Jurkat, Clone E6-1 (cell line): Measurements from ENCODE around the gene PPIL3.

ENCODE experiments used
- DNase-seq: peaks from one replicate; pipeline ENCODE4 v3.0.0-alpha.2; 2011; ENCODE audit warnings: low read depth, low spot score
- H3K4me3 ChIP-seq: 2 replicates; pipeline ENCODE4 v1.5.1; 2011; ENCODE audit warnings: mild to moderate bottlenecking, low read length, control low read depth, moderate library complexity

The PPIL3 gene

GRCh38 chr2:200863782-200864175 lies 25.1 kb downstream of the PPIL3 start:
- peak overlapping the region; percentile 78 for H3K4me3 ChIP-seq
- no peak for DNase-seq

GRCh38 chr2:200862532-200863000 lies 26.3 kb downstream of the PPIL3 start:
- peak overlapping the region; percentile 78 for H3K4me3 ChIP-seq
- DNase-seq, result peak; percentile 53

- DNase-seq, result no peak
- peak overlapping the region; percentile 78 for H3K4me3 ChIP-seq
These were observed 27.2 kb downstream of the PPIL3 start for GRCh38 chr2:200861617-200862155.

- no peak overlapping the region for H3K4me3 ChIP-seq
- DNase-seq, result no peak
These were observed 28.6 kb downstream of the PPIL3 start for GRCh38 chr2:200860092-200860795.

DNA sequence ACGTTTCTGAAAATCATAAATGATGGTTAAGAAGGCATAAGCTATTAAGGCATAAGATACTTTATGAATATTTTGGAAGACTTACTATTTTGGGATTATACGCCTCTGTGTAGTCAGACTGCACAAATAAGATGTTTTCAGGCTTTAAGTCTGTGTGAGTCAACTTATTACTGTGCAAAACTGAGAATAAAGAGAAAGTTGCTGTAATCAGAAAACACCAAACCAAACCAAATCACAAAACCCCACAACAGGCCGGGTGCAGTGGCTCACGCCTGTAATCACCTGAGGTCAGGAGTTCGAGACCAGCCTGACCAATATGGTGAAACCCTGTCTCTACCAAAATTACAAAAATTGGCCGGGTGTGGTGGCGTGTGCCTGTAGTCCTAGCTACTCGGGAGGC lies 32.1 kb downstream of the PPIL3 start:
- no peak for DNase-seq
- no peak overlapping the region for H3K4me3 ChIP-seq

DNA sequence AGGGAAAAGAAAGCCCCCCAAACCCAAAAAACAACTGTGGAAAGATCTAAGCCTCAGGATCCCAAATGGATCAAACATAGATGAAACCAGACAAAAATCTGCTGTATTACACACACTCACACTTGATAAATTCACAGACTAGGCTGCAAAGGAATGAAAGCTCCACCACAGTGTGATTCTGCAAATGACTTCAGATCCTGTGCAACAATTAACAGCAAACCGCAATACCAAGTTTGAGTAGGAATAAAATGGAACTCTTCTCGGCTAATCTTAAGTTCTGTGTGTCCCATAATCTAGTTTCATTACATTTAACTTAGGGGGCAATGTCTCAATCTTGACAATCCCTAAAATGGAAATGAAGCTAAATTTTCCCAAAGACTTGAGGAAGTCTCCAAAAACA lies 36.3 kb downstream of the PPIL3 start:
- DNase-seq, result no peak
- H3K4me3 ChIP-seq, result no peak overlapping the region

GRCh38 chr2:200851398-200852248 lies 37.3 kb downstream of the PPIL3 start:
- DNase-seq, result no peak
- no peak overlapping the region for H3K4me3 ChIP-seq

DNA sequence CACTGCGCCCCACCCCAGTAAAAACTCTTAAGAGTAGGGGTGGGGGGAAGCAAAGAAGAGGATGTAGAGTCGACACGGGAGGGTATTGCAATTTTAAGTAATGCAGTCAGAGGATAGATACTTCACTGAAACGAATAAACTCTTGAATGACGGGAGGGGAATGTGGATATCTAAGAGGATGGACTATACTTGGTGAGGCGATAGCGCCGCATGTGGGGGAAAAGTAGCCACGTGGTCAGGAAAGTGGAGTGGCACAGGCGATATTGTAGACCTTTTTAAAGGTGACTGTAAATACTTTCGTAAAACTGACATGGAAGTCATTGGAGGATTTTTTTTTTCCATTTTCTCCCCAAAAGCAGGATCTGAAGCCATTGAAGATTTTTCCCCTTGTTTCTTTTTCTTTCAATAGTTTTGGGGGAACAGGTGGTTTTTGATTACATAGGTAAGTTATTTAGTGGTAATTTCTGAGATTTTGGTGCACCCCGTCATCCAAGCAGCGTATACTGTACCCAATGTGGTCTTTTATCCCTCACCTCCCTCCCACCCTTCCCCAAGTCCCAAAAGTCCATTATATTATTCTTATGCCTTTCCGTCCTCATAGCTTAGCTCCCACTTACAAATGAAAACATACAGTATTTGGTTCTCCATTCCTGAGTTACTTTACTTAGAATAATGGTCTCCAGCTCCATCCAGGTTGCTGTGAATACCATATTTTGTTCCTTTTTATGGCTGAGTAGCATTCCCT lies 38.2 kb downstream of the PPIL3 start:
- H3K4me3 ChIP-seq, result no peak overlapping the region
- no peak for DNase-seq

DNA sequence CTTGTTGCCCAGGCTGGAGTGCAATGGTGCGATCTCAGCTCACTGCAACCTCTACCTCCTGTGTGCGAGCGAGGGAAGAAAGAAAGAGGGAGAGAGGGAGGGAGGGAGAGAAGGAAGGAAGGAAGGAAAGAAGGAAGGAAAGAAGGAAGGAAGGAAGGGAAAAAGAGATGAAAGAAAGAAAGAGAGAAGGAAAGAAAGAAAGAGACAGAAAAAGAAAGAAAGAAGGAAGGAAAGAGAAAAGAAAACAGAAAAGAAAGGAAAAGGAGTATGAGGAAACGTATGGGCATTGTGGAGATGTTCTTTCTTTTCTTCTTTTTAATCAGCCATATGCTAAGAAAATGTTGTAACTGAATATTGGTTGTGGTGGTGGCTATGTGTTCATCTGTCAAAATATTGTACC lies 40.9 kb downstream of the PPIL3 start:
- no peak for DNase-seq
- H3K4me3 ChIP-seq, result no peak overlapping the region

DNA sequence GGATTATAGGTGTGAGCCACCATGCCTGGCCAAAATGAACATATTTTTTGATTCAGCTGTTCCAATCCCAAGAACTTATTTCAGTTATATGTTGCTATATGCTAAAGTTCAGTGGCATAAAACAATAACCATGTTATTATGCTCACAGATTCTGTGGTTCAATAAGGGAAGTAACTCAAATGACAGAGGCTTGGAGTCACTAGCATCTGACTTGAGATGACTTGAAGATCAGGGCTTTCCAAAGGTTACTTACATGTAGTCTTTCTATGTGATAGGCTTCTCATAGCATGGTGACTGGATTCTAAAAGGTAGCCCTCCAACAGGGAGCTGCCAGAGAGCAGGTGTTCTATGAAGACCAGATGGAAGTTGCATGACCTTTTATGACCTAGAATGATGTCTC lies 41.6 kb downstream of the PPIL3 start:
- DNase-seq, result no peak
- H3K4me3 ChIP-seq, result no peak overlapping the region

DNA sequence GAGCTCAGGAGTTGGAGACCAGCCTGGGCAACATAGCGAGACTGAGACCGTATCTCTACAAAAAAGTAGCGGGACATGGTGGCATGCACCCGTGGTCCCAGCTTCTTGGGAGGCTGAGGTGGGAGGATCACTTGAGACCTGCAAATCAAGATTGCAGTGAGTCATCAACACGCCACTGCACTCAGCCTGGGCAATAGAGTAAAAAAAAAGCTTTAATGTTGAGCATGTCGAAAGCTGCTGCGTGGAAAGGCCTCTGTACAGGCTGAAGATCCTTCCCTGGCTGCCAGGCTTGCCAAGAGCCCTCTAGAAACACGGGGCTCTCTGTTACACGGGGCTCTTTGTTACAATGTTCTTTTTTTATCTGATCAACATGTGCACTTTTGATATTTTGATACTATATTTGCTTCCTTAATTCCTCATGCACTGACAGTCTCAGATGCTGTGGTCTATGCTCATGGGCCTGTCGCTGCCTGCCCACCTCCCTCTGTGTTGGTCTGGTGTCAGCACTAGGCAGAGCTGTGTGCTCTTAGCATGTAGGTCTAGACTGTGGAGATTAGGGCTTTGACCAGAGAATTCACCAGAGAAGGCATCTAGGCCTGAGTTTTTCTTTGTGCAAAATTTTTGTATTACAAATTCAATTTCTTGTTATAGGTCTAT lies 43.1 kb downstream of the PPIL3 start:
- no peak for DNase-seq

DNA sequence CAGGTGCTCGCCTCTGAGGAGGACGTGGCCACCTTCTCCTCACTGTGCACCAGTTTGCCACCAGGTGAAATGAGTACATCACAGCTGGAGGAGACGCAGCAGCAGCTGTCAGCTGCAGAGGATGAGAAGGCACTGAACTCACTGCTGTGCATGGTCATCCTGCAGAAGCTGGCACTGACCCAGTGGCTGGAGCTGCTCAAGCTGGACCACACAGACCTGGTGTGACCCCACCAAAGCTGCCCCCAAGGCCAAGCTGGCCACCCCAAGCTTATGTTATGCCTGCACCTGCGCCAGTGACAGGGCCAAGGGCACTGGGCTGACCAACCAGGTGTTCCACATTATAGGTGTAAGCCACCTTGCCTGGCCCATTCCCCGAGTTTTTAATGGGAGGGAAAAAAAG lies 43.7 kb downstream of the PPIL3 start:
- no peak for DNase-seq
- H3K4me3 ChIP-seq, result no peak overlapping the region

More for the DNA sequence above, 43.1 kb downstream of the PPIL3 start:
- no peak overlapping the region for H3K4me3 ChIP-seq

- H3K4me3 ChIP-seq, result no peak overlapping the region
- no peak for DNase-seq
These were observed 44.6 kb downstream of the PPIL3 start for GRCh38 chr2:200843993-200844948.

GRCh38 chr2:200839513-200839912 lies 49.4 kb downstream of the PPIL3 start:
- DNase-seq, result no peak
- H3K4me3 ChIP-seq, result no peak overlapping the region

DNA sequence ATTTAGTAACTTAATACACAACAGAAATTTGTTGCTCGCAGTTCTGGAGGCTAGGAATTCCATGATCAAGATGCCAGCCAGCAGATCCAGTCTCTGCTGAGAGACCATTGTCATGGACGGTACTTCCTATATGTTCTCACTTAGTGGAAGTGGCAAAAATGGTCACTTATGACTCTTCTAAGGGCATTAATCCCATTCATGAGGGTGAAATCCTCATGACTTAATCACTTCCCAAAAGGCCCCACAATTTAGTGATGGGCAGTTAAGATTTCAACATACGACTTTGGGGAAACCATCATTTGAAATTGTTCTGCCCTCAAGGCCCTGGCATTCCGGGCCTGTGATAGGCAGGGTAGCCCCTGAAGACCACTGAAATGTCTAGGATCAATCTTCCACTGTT lies 54.2 kb downstream of the PPIL3 start:
- no peak overlapping the region for H3K4me3 ChIP-seq
- no peak for DNase-seq

GRCh38 chr2:200829258-200829655 lies 59.6 kb downstream of the PPIL3 start:
- DNase-seq, result no peak
- no peak overlapping the region for H3K4me3 ChIP-seq

DNA sequence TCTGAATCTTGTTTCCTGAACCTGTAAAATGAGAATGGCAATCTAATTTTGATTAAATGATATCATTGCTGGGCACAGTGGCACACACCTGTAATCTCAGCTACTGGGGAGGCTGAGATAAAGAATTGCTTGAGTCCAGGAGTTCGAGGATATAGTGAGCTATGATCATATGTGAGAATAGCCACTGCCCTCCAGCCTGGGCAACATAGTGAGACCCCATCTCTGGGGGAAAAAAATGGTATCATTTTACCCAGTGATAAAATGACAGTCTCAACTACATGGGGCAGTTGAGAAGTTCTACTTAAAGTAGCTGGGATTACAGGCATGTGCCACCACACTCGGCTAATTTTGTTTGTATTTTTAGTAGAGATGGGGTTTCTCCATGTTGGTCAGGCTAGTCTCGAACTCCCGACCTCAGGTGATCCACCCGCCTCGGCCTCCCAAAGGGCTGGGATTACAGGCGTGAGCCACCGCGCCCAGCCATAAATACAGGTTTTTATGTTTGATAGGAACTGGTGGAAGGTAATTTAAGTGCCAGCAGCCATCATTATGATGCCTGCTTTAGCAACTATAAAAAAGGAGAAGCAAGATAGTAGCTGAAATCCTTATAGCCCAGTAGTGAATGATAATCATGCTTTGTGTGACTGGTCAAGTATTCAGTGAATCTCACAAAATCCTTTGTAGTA lies 60.2 kb downstream of the PPIL3 start:
- no peak overlapping the region for H3K4me3 ChIP-seq
- DNase-seq, result no peak
